IMR-90 (cell line): Measurements from ENCODE around the gene SPAG16. TPM values are rescaled to one million over a fixed set of nuclear protein-coding genes. Genes with fewer than 3 reads are reported as not detected.

ENCODE experiments used
- ATAC-seq: fragments of 200-7000 bp; cut with Tn5 transposase; 2 replicates; pipeline ENCODE4 v1.9.1; 2020; ENCODE audit warnings: low read depth, mild to moderate bottlenecking, moderate library complexity
- BruUV-seq: library from RNA; stranded (reverse); fragments of 400-500 nt; replicated peaks from 2 replicates; lab custom pipeline; 2021; lab: Mats Ljungman, UMichigan
- CTCF ChIA-PET: fragments of 300-600 bp; formaldehyde crosslinking; extraction: SDS; loops from one replicate; lab custom pipeline; 2021; ENCODE audit warnings: antibody characterized with exemption; lab: Yijun Ruan, JAX
- POLR2A ChIA-PET: fragments of 300-600 bp; sonication (Branson Sonifier 250); formaldehyde crosslinking; loops from one replicate; lab custom pipeline; 2022; ENCODE audit warnings: antibody characterized with exemption; ENCODE audit not compliant: unreplicated experiment; lab: Charles Lee
- DNase-seq: peaks from one replicate; pipeline ENCODE4 v3.0.0; 2013
- H2AFZ ChIP-seq: replicated peaks from 2 replicates; pipeline ENCODE3; 2013; ENCODE audit warnings: low read length, mild to moderate bottlenecking; ENCODE audit not compliant: poor library complexity
- H2AK5ac ChIP-seq: 2 replicates; pipeline ENCODE4 v1.6.1; 2013; ENCODE audit warnings: low read depth, low read length, inconsistent platforms
- H2AK9ac ChIP-seq: replicated peaks from 2 replicates; pipeline ENCODE3; 2013; ENCODE audit warnings: mild to moderate bottlenecking, low read depth, low read length, moderate library complexity; ENCODE audit not compliant: poor library complexity
- H2BK120ac ChIP-seq: 2 replicates; pipeline ENCODE4 v1.6.1; 2013; ENCODE audit warnings: low read depth, low read length, inconsistent platforms
- H2BK15ac ChIP-seq: 3 replicates; pipeline ENCODE4 v1.6.1; 2013; ENCODE audit warnings: low read depth, low read length, inconsistent platforms
- H2BK20ac ChIP-seq: 2 replicates; pipeline ENCODE4 v1.6.1; 2013; ENCODE audit warnings: low read depth, mild to moderate bottlenecking, inconsistent platforms, low read length, moderate library complexity
- H2BK5ac ChIP-seq: 2 replicates; pipeline ENCODE4 v1.6.1; 2013; ENCODE audit warnings: mild to moderate bottlenecking, low read depth, low read length, inconsistent platforms; ENCODE audit not compliant: poor library complexity, severe bottlenecking
- H3K14ac ChIP-seq: replicated peaks from 2 replicates; pipeline ENCODE4 v1.6.1; 2013; ENCODE audit warnings: low read depth, low read length, inconsistent platforms
- H3K18ac ChIP-seq: 2 replicates; pipeline ENCODE4 v1.6.1; 2013; ENCODE audit warnings: low read depth, low read length, control low read depth
- H3K23ac ChIP-seq: 2 replicates; pipeline ENCODE4 v1.6.1; 2013; ENCODE audit warnings: low read depth, low read length, inconsistent platforms
- H3K27ac ChIP-seq: 2 replicates; pipeline ENCODE4 v1.5.1; 2013; ENCODE audit warnings: mild to moderate bottlenecking, control low read depth, low read length; ENCODE audit not compliant: insufficient read depth
- H3K27me3 ChIP-seq: 2 replicates; pipeline ENCODE4 v1.6.1; 2013; ENCODE audit warnings: low read length; ENCODE audit not compliant: control insufficient read depth, insufficient read depth
- H3K36me3 ChIP-seq: 2 replicates; pipeline ENCODE4 v1.6.1; 2013; ENCODE audit warnings: low read length, mixed read lengths; ENCODE audit not compliant: control insufficient read depth, insufficient read depth
- H3K4ac ChIP-seq: 2 replicates; pipeline ENCODE4 v1.6.1; 2013; ENCODE audit warnings: low read depth, low read length, inconsistent platforms
- H3K4me1 ChIP-seq: 2 replicates; pipeline ENCODE4 v1.6.1; 2013; ENCODE audit warnings: low read length, mixed read lengths; ENCODE audit not compliant: control insufficient read depth, insufficient read depth
- H3K4me2 ChIP-seq: 2 replicates; pipeline ENCODE4 v1.6.1; 2013; ENCODE audit warnings: low read depth, mild to moderate bottlenecking, control low read depth, low read length, moderate library complexity
- H3K4me3 ChIP-seq: 2 replicates; pipeline ENCODE4 v1.5.1; 2013; ENCODE audit warnings: low read depth, mild to moderate bottlenecking, control low read depth, low read length, moderate library complexity; ENCODE audit not compliant: insufficient read depth
- H3K56ac ChIP-seq: 2 replicates; pipeline ENCODE4 v1.6.1; 2013; ENCODE audit warnings: low read length, inconsistent platforms; ENCODE audit not compliant: insufficient read depth; ENCODE audit errors: extremely low read depth
- H3K79me1 ChIP-seq, 2 experiments: 2 replicates each; pipeline ENCODE4 v1.6.1; 2013; ENCODE audit warnings: low read length in 2 of 2, inconsistent platforms in 1 of 2, low read depth in 1 of 2
- H3K9ac ChIP-seq: 2 replicates; pipeline ENCODE4 v1.6.1; 2013; ENCODE audit warnings: low read depth, low read length, control low read depth
- H3K9me1 ChIP-seq: 2 replicates; pipeline ENCODE4 v1.6.1; 2013; ENCODE audit warnings: low read length, inconsistent platforms; ENCODE audit not compliant: insufficient read depth
- H3K9me3 ChIP-seq: 2 replicates; pipeline ENCODE4 v1.6.1; 2013; ENCODE audit warnings: low read length; ENCODE audit not compliant: control insufficient read depth, insufficient read depth
- H4K20me1 ChIP-seq: 2 replicates; pipeline ENCODE4 v1.6.1; 2013; ENCODE audit warnings: low read length, inconsistent platforms; ENCODE audit not compliant: insufficient read depth
- H4K5ac ChIP-seq: 2 replicates; pipeline ENCODE4 v1.6.1; 2013; ENCODE audit warnings: mild to moderate bottlenecking, low read depth, low read length, control low read depth
- H4K8ac ChIP-seq, 2 experiments: 2 replicates each; pipeline ENCODE4 v1.6.1; 2013; ENCODE audit warnings: low read depth in 2 of 2, low read length in 2 of 2, control low read depth in 1 of 2, inconsistent platforms in 1 of 2
- H4K91ac ChIP-seq: 2 replicates; pipeline ENCODE4 v1.6.1; 2013; ENCODE audit warnings: low read depth, low read length, inconsistent platforms; ENCODE audit not compliant: insufficient read depth
- CEBPB ChIP-seq: IDR thresholded peaks from 2 replicates; pipeline ENCODE4 v1.6.1; 2012; ENCODE audit warnings: low read depth, low read length, improper control_type of control experiment
- CHD1 ChIP-seq: IDR thresholded peaks from 2 replicates; pipeline ENCODE4 v1.6.1; 2012; ENCODE audit warnings: low read depth, low read length, improper control_type of control experiment
- CTCF ChIP-seq: conservative IDR thresholded peaks from 2 replicates; pipeline ENCODE4 v1.5.1; 2012; ENCODE audit warnings: mild to moderate bottlenecking, low read depth, low read length, improper control_type of control experiment
- FOS ChIP-seq: fragments of 150-350 bp; IDR thresholded peaks from 2 replicates; pipeline ENCODE4 v1.6.1; 2016; ENCODE audit warnings: low read depth, low read length
- POLR2A ChIP-seq: IDR thresholded peaks from 2 replicates; pipeline ENCODE4 v1.6.1; 2012; ENCODE audit warnings: mild to moderate bottlenecking, low read depth, low read length
- RAD21 ChIP-seq: IDR thresholded peaks from 2 replicates; pipeline ENCODE4 v1.6.1; 2012; ENCODE audit warnings: low read length, improper control_type of control experiment
- whole genome bisulfite sequencing, 2 experiments: methylation state at CpG; one replicate each; pipeline versions ENCODE4 v1.1.5 to v1.1.7; 2013; ENCODE audit warnings: missing lambda C conversion rate in 2 of 2; ENCODE audit not compliant: insufficient read length in 1 of 2; ENCODE audit errors: extremely low coverage in 2 of 2; 5-methylcytosine and 5-hydroxymethylcytosine counted together
- dilution Hi-C: fragments of 300-500 bp; cut with HindIII; formaldehyde crosslinking; loops from one replicate; pipeline ENCODE4 v1.14.3; 2018; ENCODE audit warnings: low sequenced_read_pairs; ENCODE audit not compliant: unreplicated experiment
- in situ Hi-C: fragments of 300-500 bp; cut with MboI; formaldehyde crosslinking; loops from 3 replicates; pipeline ENCODE4 v1.14.3; 2019; ENCODE audit warnings: low sequenced_read_pairs, inconsistent platforms, mixed read lengths
- intact Hi-C: fragments of 100-400 bp; cut with micrococcal nuclease; formaldehyde crosslinking; loops from 2 replicates; pipeline ENCODE4 v1.10.0; 2022
- polyA plus RNA-seq, 3 experiments: library from polyadenylated mRNA; depleted of rRNA; stranded (reverse); fragments of >200 nt; gene quantifications; 2 replicates each; pipeline ENCODE4 v1.2.3, GENCODE V29; 2012; ENCODE audit warnings: low replicate concordance in 1 of 3
- total RNA-seq: library from RNA; depleted of rRNA; stranded (reverse); fragments of >200 nt; gene quantifications from 2 replicates; pipeline ENCODE4 v1.2.3, GENCODE V29; 2012

Gene SPAG16
- total and polyA plus RNA-seq, 2 of the 4 experiments (the other 2 are of a cell fraction) = 7.3 to 13.5 TPM

DNA sequence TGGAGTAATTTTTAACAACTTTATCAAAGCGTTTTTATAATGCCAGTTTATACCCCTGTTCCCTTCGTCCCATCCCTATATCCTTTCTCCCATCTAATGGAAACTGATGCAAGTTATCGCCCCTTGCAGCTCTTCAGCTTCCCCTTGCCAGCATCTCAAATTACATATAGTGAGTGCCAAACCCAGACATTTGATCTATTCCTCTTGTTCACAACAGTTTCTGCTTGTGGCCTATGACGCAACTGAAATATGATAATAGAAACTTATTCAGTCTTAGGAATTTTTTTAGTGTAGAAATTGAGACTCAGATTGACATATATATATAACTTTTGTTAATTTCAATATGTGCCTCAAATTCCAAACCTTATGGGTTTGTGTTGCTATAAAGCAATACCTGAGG lies 564.4 kb downstream of the SPAG16 start:
- Histone ChIP-seq H3K27ac (no peak overlapping the region), H3K9ac (no peak overlapping the region), H2AFZ (no peak overlapping the region), H3K56ac (no peak overlapping the region), H2BK120ac (no peak overlapping the region), H2AK9ac (no peak overlapping the region), H3K4me1 (0 out of 2 replicates have a peak, but pooled peaks cover 2% of the 10 kb centered on the region), H3K14ac (no peak overlapping the region), H3K27me3 (no peaks in the 10 kb centered on the region), H3K36me3 (no peaks in the 10 kb centered on the region), H4K5ac (no peak overlapping the region), H3K4me3 (no peak overlapping the region), H3K9me3 (no peaks in the 10 kb centered on the region), H2BK20ac (no peak overlapping the region), H3K23ac (no peak overlapping the region), H3K4ac (no peak overlapping the region), H4K8ac (no peak overlapping the region), H4K20me1 (no peaks in the 10 kb centered on the region), H3K18ac (no peak overlapping the region), H2BK5ac (no peak overlapping the region), H2BK15ac (no peak overlapping the region), H2AK5ac (no peak overlapping the region), H3K79me1 (no peaks in the 10 kb centered on the region), H3K9me1 (no peaks in the 10 kb centered on the region; the same call in 1 of the 2 replicates), H3K4me2 (no peak overlapping the region), H4K91ac (no peak overlapping the region)
- dilution Hi-C loops (no loop called here), intact Hi-C loops (no loop called here), in situ Hi-C loops (no loop called here)
- no TSS peak for BruUV-seq
- ChIA-PET CTCF (interaction anchor here (0.6 kb wide), 1 partner anchor 370 kb away, joined by 3 read pairs; no protein-coding TSS in a partner anchor), POLR2A (no interaction called here)
- TF ChIP-seq FOS (no peak), CTCF (no peak), CEBPB (peak; percentile 84), CHD1 (no peak), POLR2A (no peak), RAD21 (no peak)
- peak; percentile 53 for ATAC-seq
- DNase-seq = peak; percentile 82
- WGBS, 2 experiments = no CpG with 5 or more reads among the region's 4 CpGs
